ENCODE results near the gene FBXL16. TPM values are rescaled to one million over a fixed set of nuclear protein-coding genes. Genes with fewer than 3 reads are reported as not detected.

Gene FBXL16
- total and polyA plus RNA-seq, 9 of the 15 experiments (the other 6 are each of a cell fraction or from before 2014, with no cell fraction given) = 0.21 to 8.2 (median 1.7) TPM

GRCh38 chr16:669666-670065, 35.9 kb downstream of the FBXL16 start:
- intact Hi-C loops (cut with micrococcal nuclease) (loop anchor here (5.0 to 10.0 kb wide), 2 partner anchors 92 to 275 kb away; partner anchors contain the start of gene NME4), in situ Hi-C loops (cut with MboI) (loop anchor here (5.0 to 10.0 kb wide), 2 partner anchors 92 to 275 kb away; partner anchors contain the start of gene NME4)
- Histone ChIP-seq H3K4me1 (replicated peaks in 1 of 2; ENCODE audit: control insufficient read depth in 2 of 2, insufficient read depth in 2 of 2, low read length in 2 of 2) (peaks cover 17 to 95% of the 10 kb centered on the region in 2 experiments), H3K9me3 (replicated peaks; ENCODE audit: control insufficient read depth, insufficient read depth, low read depth, low read length) (no peaks in the 10 kb centered on the region), H3K9ac (ENCODE audit: insufficient read depth in 1 of 2, low read depth in 2 of 2, low read length in 2 of 2) (peak overlapping the region in 1 of 2 experiments; percentile 98; a peak in 2 of 4 replicates), H3K9me1 (ENCODE audit: control insufficient read depth, insufficient read depth, low read length) (no peaks in the 10 kb centered on the region), H3K4me3 (peak overlapping the region; percentile 99; the same call in 1 of the 2 replicates), H3K27me3 (ENCODE audit: control insufficient read depth in 2 of 2, insufficient read depth in 2 of 2, low read length in 2 of 2) (no peaks in the 10 kb centered on the region), H3K4me2 (ENCODE audit: insufficient read depth, low read length) (peak overlapping the region; percentile 80; the same call in 1 of the 2 replicates), H2AFZ (ENCODE audit: low read depth, low read length) (no peak overlapping the region), H3K27ac (ENCODE audit: extremely low read depth, low read depth, low read length) (no peak overlapping the region; the same call in 2 of the 3 replicates), H3K36me3 (ENCODE audit: control insufficient read depth, insufficient read depth, low read length) (peaks cover 58% of the 10 kb centered on the region), H3K79me2 (ENCODE audit: control insufficient read depth, insufficient read depth, low read length) (peaks cover 28% of the 10 kb centered on the region), H4K20me1 (replicated peaks; ENCODE audit: control insufficient read depth, insufficient read depth, low read length) (0 out of 2 replicates have a peak, but pooled peaks cover 4% of the 10 kb centered on the region)
- WGBS (ENCODE audit: insufficient coverage, low coverage, missing lambda C conversion rate) = 93% methylated on average over 12 of the region's 13 CpGs
- ATAC-seq (no peak), FAIRE-seq (no peak), DNase-seq (ENCODE audit: extremely low read depth in 1 of 4, low spot score in 3 of 4) (no peak)
- BruUV-seq (replicated peaks) = no TSS peak
- CTCF ChIA-PET (ENCODE audit: low intra/inter-chr PET ratio) = no interaction called here
- POLR2A ChIA-PET = interaction anchor here (1.1 kb wide), 1 partner anchor 12 kb away, joined by 4 read pairs; no protein-coding TSS in a partner anchor
- TF ChIP-seq POLR2G (IDR thresholded peaks at IDR 0.05; ENCODE audit: low read depth, low read length) (0 out of 2 replicates have a peak, but pooled peaks have one; percentile 12), POLR2AphosphoS5 (IDR thresholded peaks at IDR 0.05; ENCODE audit: control insufficient read depth, insufficient read depth, low read depth, low read length) (no peak), RBFOX2 (IDR thresholded peaks at IDR 0.05; ENCODE audit: low read depth, low read length) (peak; percentile 49; the same call in 1 of the 2 replicates)

Data from K562 (cell line).